Dermis microvascular lymphatic vessel endothelial cell (primary cell): ENCODE measurements around the gene HOXC12. TPM values are rescaled to one million over a fixed set of nuclear protein-coding genes. Genes with fewer than 3 reads are reported as not detected.
A peak's percentile ranks its signal among the peaks of the same experiment; 100 is the strongest.

Source experiments
- DNase-seq, 2 donors: peaks; one replicate each; pipeline versions ENCODE4 v3.0.0 to v3.0.0-alpha.2; 2010; ENCODE audit warnings: low read depth in 2 of 2
- total RNA-seq: library from RNA; depleted of rRNA; stranded (reverse); fragments of >200 nt; gene quantifications from 2 replicates; pipeline ENCODE4 v1.2.1, GENCODE V29; 2014

The HOXC12 gene
- total RNA-seq, 1 donor from 2014 or later = not detected

DNA sequence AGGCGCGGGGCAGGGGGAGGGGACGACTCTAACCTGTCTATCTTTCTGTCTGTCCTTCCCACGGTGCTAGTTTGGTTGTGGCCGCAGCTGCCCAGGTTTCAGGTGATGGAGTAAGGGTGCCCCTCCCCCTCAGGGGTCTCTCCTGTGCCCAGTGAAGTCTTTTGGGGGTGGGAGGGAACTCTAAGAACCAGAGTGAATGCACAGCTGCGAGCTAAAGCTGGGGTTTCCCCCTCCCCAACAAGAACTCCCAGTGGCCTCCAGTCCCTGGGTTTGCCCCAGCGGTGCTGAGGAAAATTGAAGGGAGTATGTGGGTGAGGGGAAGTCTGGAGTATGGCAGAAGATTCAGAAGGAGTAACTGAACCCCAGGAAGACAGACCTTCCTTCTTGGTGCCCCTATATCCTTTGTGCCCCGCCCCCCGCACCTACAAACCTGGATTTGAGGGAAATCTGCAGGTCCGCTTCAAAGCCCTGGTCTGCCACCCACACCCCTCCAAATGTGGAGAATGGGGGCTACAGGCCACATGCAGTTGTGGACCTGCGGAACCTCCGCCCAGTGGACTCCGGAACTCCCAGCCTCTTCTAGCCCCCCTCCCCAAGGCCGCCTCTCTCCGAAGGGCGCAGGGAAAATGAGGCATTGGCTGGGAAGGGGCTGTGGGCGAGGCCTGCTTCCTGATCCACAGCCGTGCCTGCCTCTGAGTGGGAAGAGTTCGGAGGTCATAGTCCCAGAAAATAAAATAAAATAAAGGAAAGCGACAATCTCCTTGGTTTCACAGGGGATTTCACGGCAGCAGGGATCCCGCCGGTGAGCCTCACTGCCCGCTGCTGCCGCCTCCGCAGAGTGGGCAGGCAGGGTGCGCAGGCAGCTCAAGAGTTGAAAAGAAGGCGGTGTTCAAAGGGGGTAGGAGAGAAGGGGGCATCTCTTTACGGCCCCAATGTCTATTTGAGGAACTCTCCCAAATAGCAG lies 41.8 kb downstream of the HOXC12 start:
- no peak for DNase-seq

DNA sequence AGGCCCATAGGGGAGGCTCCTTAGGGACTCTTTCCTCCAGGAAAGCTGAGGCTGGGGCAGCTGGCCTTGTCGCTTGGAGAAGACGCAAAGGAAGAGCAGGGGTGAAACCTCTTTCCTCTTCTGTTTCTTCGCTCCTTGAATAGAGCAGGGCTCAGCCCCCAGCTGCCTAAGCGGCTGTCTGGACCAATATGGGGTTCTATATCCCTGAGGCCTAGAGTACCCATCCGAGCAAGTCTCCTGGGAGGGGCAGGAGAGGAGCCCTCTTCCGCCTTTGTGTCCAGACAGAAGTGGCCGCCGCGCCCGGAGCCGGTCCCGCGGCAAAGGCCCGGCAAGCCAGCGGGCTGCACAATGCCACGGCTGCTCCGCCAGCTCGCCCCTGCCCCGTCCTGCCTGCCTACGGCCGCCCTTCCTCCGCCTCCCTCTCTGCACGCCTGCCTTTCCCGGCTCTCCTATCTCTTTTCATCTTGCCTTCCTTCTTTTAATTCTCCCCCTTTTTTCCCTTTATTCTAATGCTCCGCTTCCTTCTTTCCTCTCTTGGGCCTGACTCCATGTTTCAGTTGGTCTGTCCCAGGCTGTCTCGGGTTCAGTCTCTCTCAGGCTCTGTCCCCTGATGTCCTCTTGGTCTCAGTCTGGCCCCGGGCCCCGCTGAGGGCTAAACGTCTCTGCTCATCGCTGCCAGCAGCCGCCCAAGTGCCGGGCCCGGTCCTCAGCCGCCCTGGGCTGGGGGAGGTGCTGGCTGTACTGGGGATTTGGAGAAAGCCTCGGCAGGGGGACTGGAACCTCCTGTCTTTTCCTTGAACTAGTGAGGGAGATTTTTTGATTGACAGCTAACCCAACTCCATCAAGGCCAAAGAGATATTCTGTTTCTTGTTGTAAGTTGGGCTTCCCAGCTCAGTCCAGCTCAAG lies 42.8 kb downstream of the HOXC12 start:
- no peak for DNase-seq

DNA sequence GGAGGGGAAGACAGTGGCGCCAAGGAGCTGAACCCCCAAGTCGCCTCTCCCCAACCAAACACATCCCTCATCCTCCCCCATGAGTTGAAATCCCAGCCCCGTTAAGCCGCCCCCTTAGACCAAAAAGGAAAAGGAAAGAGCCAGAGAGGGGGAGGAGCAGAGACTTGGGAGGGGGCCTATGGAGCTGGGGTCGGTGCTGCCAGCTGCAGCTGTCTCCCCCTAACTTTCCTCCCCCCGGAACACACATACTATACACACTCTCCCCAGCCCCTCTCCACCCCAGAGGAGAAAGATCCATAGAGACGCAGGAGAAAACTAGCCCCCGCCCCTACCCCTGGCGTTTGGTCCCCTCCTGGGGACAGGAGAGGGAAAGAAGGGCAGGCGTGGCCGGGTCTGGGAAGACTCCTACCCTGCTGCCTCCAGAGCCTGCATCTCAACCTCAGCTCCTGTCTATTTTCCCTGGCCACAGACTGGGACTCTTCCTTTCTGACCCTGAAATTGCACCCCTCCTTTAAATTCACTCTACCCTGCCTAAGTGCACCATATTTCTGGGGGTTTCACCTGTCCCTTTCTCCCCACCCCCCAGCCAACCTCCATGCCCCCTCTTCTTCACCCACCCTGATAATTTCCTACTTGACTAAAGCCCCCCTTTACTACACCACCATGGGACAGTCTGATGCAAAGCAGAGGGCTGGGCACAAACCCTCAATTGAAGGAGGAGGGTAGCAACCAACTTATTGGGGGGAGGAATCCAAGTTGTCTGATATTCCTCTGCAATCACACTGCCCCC lies 43.6 kb downstream of the HOXC12 start:
- DNase-seq = no peak

DNA sequence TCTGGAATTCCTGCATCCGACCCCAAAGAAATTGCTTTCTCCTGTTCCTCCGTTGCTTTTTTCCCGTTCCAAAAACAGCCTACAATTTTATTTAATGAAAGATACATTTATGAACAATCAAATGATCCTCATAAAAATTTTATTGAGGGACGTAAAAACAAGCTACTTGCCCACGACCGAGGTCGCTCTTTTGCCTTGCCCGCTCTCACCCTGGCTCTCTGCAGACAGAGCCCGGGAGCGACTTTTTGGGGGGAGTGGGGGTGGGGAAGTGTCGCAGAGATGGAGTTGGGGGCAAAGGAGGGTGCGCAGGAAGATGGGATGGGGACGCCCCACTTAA lies 44.2 kb downstream of the HOXC12 start:
- DNase-seq = no peak

GRCh38 chr12:53999559-54000115 lies 44.9 kb downstream of the HOXC12 start:
- DNase-seq = peak in 1 of 2 donors; percentile 23

DNA sequence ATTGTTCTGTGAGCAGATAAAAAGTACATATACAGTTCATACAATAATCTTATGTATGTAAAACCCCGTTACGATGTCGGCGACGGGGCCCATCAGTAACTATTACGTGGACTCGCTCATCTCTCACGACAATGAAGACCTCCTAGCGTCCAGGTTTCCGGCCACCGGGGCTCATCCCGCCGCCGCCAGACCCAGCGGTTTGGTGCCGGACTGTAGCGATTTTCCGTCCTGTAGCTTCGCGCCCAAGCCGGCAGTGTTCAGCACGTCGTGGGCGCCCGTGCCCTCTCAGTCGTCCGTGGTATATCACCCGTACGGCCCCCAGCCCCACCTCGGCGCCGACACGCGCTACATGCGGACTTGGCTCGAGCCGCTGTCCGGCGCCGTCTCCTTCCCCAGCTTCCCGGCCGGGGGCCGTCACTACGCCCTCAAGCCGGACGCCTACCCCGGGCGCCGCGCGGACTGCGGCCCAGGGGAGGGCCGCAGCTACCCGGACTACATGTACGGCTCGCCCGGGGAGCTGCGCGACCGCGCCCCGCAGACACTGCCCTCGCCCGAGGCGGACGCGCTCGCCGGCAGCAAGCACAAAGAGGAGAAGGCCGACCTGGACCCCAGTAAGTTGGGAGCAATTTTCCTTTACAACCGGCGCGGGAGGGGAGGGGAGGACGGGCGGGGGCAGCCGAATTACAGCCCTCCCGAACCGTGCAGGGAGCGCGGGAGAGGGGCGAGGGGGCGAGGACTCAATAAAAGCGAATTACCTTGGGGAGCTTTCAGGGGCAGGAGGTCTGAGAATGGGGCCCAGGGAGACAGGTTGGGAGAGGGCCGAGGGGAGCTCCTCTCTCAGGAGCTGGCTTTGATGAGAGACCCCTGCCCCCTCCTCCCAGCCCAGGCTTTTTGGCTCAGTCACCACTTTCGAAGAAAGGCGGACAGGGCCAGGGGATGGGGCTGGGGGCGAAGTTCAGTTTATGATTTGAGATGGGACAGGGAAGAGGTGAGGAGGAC lies 45.7 kb downstream of the HOXC12 start, which contains the start of gene HOXC9:
HOXC9 (plus strand) TSS at position 46 of the 999 bp plus-strand sequence; CDS start at position 74, 28 bp downstream.
- DNase-seq = no peak

DNA sequence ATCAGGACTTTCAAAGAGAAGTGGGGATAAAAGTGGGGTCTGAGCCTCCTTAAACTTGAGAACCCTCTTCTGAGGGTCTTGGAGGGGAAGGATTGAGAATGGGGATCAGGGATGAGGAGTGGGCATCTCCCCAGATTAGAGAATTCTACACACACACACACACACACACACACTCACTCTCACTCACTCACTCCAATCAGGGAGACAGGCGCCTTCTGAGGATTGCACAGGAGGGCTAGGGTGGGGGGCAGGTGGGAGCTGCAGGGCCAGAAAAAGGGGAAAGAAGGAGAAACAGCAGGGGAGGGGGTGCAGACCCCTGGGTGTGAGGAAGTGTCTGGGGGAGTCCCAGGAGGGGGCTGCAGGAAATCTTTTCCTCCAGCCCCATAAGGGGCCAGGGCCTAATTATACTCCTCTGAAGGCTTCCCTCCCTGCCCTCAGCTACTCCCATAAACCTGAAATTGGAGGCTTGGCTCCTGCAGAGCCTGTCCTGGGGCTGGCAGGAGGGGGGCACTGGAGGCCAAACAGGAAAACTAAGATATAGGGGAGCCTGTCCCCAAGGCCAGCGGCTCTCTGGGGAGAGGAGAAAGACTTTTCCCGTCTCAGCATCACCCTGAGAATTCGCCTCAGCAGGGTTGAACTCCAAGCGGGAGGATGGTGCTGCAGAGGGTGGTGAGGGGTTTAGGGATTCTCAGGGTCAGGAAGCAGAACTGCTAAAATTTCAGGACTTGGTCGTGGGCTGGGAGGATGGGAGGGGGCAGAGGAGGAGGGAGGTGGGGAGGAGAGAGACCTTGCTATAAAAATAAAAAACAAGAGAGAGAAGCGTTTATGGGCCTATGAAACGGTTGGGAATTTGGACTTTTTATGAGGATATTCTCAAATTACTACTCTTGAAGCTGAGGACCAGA lies 46.8 kb downstream of the HOXC12 start:
- DNase-seq = no peak

- DNase-seq = no peak
Observed at GRCh38 chr12:54002278-54002914, 47.7 kb downstream of the HOXC12 start.

DNA sequence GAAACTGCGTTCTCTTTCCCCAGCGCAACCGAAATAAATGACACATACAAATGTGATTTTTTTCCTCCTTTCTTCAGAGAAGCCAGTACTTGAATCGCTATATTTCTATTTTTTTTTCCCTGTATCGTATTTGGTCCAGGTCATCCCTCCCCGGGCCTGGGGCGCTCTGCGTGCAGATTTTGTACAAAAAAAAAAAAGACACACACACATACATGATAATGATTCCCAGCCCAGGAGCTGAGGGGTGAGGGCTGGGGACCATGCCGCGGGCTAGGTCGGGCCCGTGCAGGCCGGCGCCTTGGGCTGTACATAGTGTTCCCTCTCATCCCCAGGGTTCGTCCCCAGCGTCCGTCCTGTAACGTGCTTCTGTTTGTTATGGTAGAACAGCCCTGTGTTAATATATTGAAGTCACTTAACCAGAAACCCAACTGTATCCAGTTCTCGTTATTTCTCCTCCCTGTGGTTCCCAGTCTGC lies 48.2 kb downstream of the HOXC12 start:
- no peak for DNase-seq

DNA sequence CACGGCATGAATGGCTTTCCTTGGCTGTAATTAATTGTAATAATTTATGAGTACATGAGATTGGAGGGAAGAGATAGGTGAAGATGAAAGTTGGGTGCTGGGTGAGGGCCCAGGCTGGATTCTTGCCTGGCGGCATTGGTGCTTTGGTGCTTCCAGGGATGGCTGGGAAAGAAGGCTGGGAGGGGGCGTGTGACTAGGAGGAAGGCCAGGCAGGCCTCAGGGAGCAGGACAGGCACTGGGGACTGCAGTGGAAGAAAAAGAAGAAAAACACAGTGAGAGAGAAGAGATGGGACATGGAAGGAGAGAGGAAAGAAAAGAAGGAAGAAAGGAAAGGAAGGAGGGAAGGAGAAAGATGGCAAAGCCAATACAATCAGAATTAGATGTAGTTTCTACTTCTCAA lies 48.9 kb downstream of the HOXC12 start:
- no peak for DNase-seq

GRCh38 chr12:54004063-54004840 lies 49.5 kb downstream of the HOXC12 start:
- no peak for DNase-seq

GRCh38 chr12:54004841-54005530 lies 50.3 kb downstream of the HOXC12 start:
- no peak for DNase-seq

GRCh38 chr12:54005531-54005852 lies 50.8 kb downstream of the HOXC12 start:
- DNase-seq = no peak

DNA sequence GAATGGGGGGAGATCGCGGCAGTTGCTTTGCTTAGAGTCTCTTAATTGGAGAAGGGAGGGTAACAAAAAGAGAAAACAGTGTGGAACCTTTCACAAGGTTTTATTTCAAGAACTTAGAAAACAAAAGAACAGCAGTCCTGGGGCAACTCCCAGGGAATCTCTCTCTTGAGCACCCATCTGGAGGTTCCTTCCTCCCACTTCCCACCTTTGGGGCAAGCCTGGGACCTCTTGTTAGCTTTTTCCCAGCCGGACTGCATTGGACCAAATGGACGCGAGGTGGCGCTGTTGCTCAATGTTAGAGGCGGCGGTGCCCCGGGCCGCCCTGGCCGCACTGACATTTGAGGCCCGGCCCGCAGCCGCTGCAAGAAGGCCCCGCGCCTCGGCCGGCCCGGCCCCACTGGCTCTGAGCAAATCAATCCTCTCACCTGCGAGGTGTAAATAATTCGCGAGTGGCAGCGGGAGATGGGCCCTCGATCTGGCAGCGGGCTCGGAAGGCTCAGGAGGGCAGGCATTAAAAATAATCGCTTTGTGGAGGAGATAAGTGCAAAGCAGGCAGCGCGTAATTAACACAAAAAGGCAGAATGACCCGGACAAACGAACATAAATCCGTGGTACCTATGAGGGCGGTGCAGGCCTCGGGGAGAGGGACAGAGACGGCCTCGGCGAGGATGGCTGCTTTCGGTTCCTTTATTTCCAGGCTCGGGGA lies 51.3 kb downstream of the HOXC12 start:
- DNase-seq = peak; percentile 43 to 75

DNA sequence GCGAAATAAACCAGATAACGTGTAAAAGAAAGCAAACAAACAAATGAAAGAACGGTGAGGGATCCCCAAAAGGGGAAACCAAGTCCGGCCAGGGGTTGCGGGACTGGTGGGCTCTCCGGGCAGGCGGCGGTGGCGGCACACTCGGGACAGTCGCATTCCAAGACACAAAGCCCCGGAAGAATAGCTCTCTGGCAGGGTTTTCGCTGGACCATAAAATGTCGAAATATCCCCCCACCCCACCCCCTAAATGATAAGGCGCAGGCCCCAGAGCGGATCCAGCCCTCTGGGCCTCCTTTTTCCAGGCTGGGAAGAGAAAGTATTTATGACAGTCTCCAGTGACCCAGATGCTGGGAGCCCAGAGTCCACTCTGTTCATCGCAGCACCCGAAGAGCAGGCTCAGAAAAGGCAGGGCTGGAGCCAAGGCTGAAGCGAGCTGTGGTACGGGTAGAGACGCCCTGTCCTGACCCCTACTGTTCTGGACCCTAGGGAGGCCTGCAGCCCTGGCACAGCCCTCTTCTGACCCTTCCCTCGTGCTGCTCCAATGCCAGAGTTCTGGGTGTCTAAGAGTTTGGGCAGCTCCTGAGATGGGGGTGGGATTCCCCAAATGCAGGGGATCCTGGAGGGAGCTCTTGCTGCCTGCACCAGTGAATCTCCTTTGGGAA lies 52.0 kb downstream of the HOXC12 start:
- no peak for DNase-seq
